HepG2 (cell line): ENCODE results near the gene TSPYL2. TPM values are rescaled to one million over a fixed set of nuclear protein-coding genes. Genes with fewer than 3 reads are reported as not detected.

Source experiments
- ATAC-seq: fragments of 200-7000 bp; cut with Tn5 transposase; 3 replicates; pipeline ENCODE4 v1.9.1; 2020; ENCODE audit warnings: mild to moderate bottlenecking, moderate library complexity
- BruUV-seq: library from RNA; stranded (reverse); fragments of 400-500 nt; replicated peaks from 2 replicates; lab custom pipeline; 2021; lab: Mats Ljungman, UMichigan
- CTCF ChIA-PET: fragments of 300-600 bp; formaldehyde crosslinking; extraction: SDS; loops from one replicate; lab custom pipeline; 2021; ENCODE audit warnings: low total read pairs, inconsistent platforms, low intra/inter-chr PET ratio; lab: Yijun Ruan, JAX
- POLR2A ChIA-PET: fragments of 350-600 bp; sonication (Branson Sonifier 250); formaldehyde crosslinking; loops from one replicate; lab custom pipeline; 2020; ENCODE audit warnings: antibody characterized with exemption, inconsistent platforms; lab: Yijun Ruan, JAX
- DNase-seq: peaks from one replicate; pipeline ENCODE4 v3.0.0-alpha.2; 2015; ENCODE audit warnings: low spot score
- FAIRE-seq: peaks from 3 replicates; lab custom pipeline; 2011; peaks lifted over from hg19 to GRCh38; lab: Jason Lieb, UNC
- H2AFZ ChIP-seq: one replicate; pipeline ENCODE4 v1.6.1; 2011; ENCODE audit warnings: low read length, inconsistent platforms
- H3K27ac ChIP-seq: fragments of 300-600 bp; 3 replicates; pipeline ENCODE4 v1.8.0; 2011; ENCODE audit warnings: mixed run types, mild to moderate bottlenecking, mixed read lengths, low read length, inconsistent platforms; ENCODE audit not compliant: insufficient read depth; ENCODE audit errors: extremely low read length
- H3K27me3 ChIP-seq, 2 experiments: fragments of 200-600 bp in 1 of 2; 2 replicates in 1 of 2; 3 replicates in 1 of 2; pipeline versions ENCODE4 v1.6.0 to v1.8.0; 2011; ENCODE audit warnings: low read length in 2 of 2, mild to moderate bottlenecking in 2 of 2, moderate library complexity in 2 of 2, inconsistent platforms in 1 of 2; ENCODE audit not compliant: insufficient read depth in 2 of 2, control insufficient read depth in 1 of 2
- H3K36me3 ChIP-seq, 2 experiments: fragments of 200-600 bp in 1 of 2; replicated peaks in 1 of 2; 2 replicates in 1 of 2; 3 replicates in 1 of 2; pipeline versions ENCODE4 v1.5.1 to v1.8.0; 2011; ENCODE audit warnings: low read length in 2 of 2, inconsistent platforms in 1 of 2; ENCODE audit not compliant: insufficient read depth in 2 of 2, control insufficient read depth in 1 of 2
- H3K4me1 ChIP-seq: 2 replicates; pipeline ENCODE4 v1.5.1; 2012; ENCODE audit warnings: low read length, inconsistent platforms; ENCODE audit not compliant: insufficient read depth
- H3K4me2 ChIP-seq: 2 replicates; pipeline ENCODE4 v1.6.0; 2011; ENCODE audit warnings: low read depth, low read length, inconsistent platforms
- H3K4me3 ChIP-seq, 3 experiments: fragments of 200-600 bp in 1 of 3; sonication (generic), shearing (Covaris generic) in 1 of 3; replicated peaks in 1 of 3; 2 replicates each; pipeline ENCODE4 v1.5.1; 2011 to 2016; ENCODE audit warnings: low read length in 3 of 3, inconsistent platforms in 2 of 3, low read depth in 2 of 3, mild to moderate bottlenecking in 2 of 3, control low read depth in 1 of 3, mixed read lengths in 1 of 3; ENCODE audit not compliant: insufficient read depth in 1 of 3
- H3K79me2 ChIP-seq: one replicate; pipeline ENCODE4 v1.6.1; 2011; ENCODE audit warnings: low read length, inconsistent platforms; ENCODE audit not compliant: insufficient read depth
- H3K9ac ChIP-seq: 2 replicates; pipeline ENCODE4 v1.6.0; 2011; ENCODE audit warnings: mild to moderate bottlenecking, low read depth, low read length, inconsistent platforms; ENCODE audit not compliant: insufficient read depth
- H3K9me3 ChIP-seq: 2 replicates; pipeline ENCODE4 v1.5.1; 2012; ENCODE audit warnings: mild to moderate bottlenecking, low read length
- H4K20me1 ChIP-seq: 2 replicates; pipeline ENCODE4 v1.6.0; 2011; ENCODE audit warnings: inconsistent platforms, mild to moderate bottlenecking, low read length, moderate library complexity; ENCODE audit not compliant: insufficient read depth
- GLI4 ChIP-seq: sonication (generic); formaldehyde crosslinking; IDR thresholded peaks from 2 replicates; pipeline ENCODE4 v1.5.1; 2020; ENCODE audit warnings: missing genetic modification reagents, mild to moderate bottlenecking, moderate library complexity, borderline replicate concordance
- HCFC1 ChIP-seq: fragments of 150-350 bp; IDR thresholded peaks from 2 replicates; pipeline ENCODE4 v1.6.1; 2014; ENCODE audit warnings: low read depth, low read length
- HNF1A ChIP-seq, 2 experiments: sonication (generic) in 1 of 2; formaldehyde crosslinking in 1 of 2; IDR thresholded peaks; 2 replicates each; pipeline versions ENCODE4 v1.4.0 to v1.6.1; 2016 to 2020; ENCODE audit warnings: borderline replicate concordance in 1 of 2, low read depth in 1 of 2, mild to moderate bottlenecking in 1 of 2, missing genetic modification reagents in 1 of 2
- NFATC3 ChIP-seq: sonication (generic); formaldehyde crosslinking; IDR thresholded peaks from 2 replicates; pipeline ENCODE4 v1.5.1; 2020; ENCODE audit warnings: mild to moderate bottlenecking, missing genetic modification reagents
- THRA ChIP-seq: sonication (generic); formaldehyde crosslinking; IDR thresholded peaks from 2 replicates; pipeline ENCODE4 v1.4.0; 2020; ENCODE audit warnings: missing genetic modification reagents, borderline replicate concordance
- ZBTB3 ChIP-seq: sonication (generic); formaldehyde crosslinking; IDR thresholded peaks from 2 replicates; pipeline ENCODE4 v1.4.0; 2020; ENCODE audit warnings: low read depth, mild to moderate bottlenecking, moderate library complexity, missing genetic modification reagents, borderline replicate concordance
- ZNF256 ChIP-seq: sonication (generic); formaldehyde crosslinking; conservative IDR thresholded peaks from 2 replicates; pipeline ENCODE4 v1.4.0; 2020; ENCODE audit warnings: missing genetic modification reagents
- ZNF607 ChIP-seq: sonication (generic); formaldehyde crosslinking; IDR thresholded peaks from 2 replicates; pipeline ENCODE4 v1.5.1; 2020; ENCODE audit warnings: missing genetic modification reagents, mild to moderate bottlenecking, borderline replicate concordance
- ZSCAN22 ChIP-seq: sonication (generic); formaldehyde crosslinking; IDR thresholded peaks from 2 replicates; pipeline ENCODE4 v1.4.0; 2020; ENCODE audit warnings: mild to moderate bottlenecking, missing genetic modification reagents
- WGBS: methylation state at CpG from one replicate; pipeline ENCODE4 v1.1.6; 2017; ENCODE audit warnings: low lambda C conversion rate; 5-methylcytosine and 5-hydroxymethylcytosine counted together
- in situ Hi-C: cut with HindIII; loops from 2 replicates; pipeline ENCODE4 v1.10.0; 2017; ENCODE audit warnings: low pct_unique_long_range_greater_than_20kb; ENCODE audit not compliant: extremely low pct_ligation_motif_present
- intact Hi-C: fragments of 100-400 bp; cut with micrococcal nuclease; formaldehyde crosslinking; loops from one replicate; pipeline ENCODE4 v1.10.0; 2022; ENCODE audit not compliant: unreplicated experiment
- polyA plus RNA-seq, 8 experiments: library from polyadenylated mRNA; depleted of rRNA in 3 of 8; stranded (reverse) in 7 of 8; unstranded in 1 of 8; fragments of >200 nt; fragmentation: Illumina TruSeq in 4 of 8; extraction: Trizol in 4 of 8; gene quantifications; 2 replicates each; pipeline versions ENCODE4 v1.2.1 to v1.2.3, GENCODE V29; 2011 to 2016; ENCODE audit warnings: low read depth in 4 of 8, missing spikeins in 1 of 8, mixed read lengths in 1 of 8; ENCODE audit not compliant: insufficient read depth in 1 of 8
- total RNA-seq, 5 experiments: library from RNA; depleted of rRNA; stranded (reverse); fragments of >200 nt; fragmentation: Illumina TruSeq; extraction: Trizol; gene quantifications; 2 replicates each; pipeline ENCODE4 v1.2.3, GENCODE V29; 2016; ENCODE audit warnings: low read depth in 1 of 5
- TF ChIP-seq, protein P1 (sequence below): sonication (generic); formaldehyde crosslinking; IDR thresholded peaks from 2 replicates; pipeline ENCODE4 v1.4.0; 2020; ENCODE audit warnings: mild to moderate bottlenecking, missing genetic modification reagents

Gene TSPYL2
- total and polyA plus RNA-seq, 2 of the 13 experiments (the other 11 are each of a cell fraction or from before 2014, with no cell fraction given): 10.1 to 15.5 TPM

DNA sequence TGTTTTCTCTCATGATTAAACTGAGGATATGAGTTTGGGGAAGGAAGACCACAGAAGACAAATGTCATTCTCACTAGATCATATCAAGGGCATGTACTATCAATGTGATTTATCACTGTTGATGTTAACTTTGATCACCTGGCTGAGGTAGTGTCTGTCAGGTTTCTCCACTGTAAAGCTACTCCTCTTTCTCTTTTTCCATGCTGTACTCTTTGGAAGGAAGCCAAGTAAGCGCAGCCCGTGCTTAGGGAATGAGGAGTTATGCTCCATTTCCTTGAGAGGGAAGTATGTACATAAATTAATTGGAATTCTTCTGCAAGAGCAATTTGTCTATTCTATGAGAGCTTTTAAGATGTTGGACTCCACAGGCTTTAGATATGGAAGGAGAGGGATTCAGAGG is 7.8 kb downstream of the TSPYL2 start:
- Histone ChIP-seq H4K20me1 (no peaks in the 10 kb centered on the region), H3K27me3 (no peaks in the 10 kb centered on the region; a peak in 1 of 5 replicates), H3K79me2 (peaks cover 4% of the 10 kb centered on the region), H3K4me3 (no peak overlapping the region), H3K4me2 (no peak overlapping the region), H3K9ac (no peak overlapping the region), H3K36me3 (peaks cover 0 to 3% of the 10 kb centered on the region in 2 experiments; a peak in 2 of 5 replicates), H2AFZ (no peak overlapping the region), H3K9me3 (no peaks in the 10 kb centered on the region), H3K4me1 (0 out of 2 replicates have a peak, but pooled peaks cover under 1% of the 10 kb centered on the region), H3K27ac (no peak overlapping the region)
- no peak for ATAC-seq
- 90% methylated on average over 2 of the region's 2 CpGs for WGBS
- intact Hi-C loops: loop anchor here (1.0 kb wide), 1 partner anchor 19 kb away; no protein-coding TSS in a partner anchor
- CTCF ChIA-PET: interaction anchor here (0.8 kb wide), 1 partner anchor 18 kb away, joined by 4 read pairs; no protein-coding TSS in a partner anchor
- TF ChIP-seq GLI4 (CRISPR knock-in tag) (no peak), HCFC1 (no peak), NFATC3 (CRISPR knock-in tag) (no peak), ZBTB3 (CRISPR knock-in tag) (no peak)
- in situ Hi-C loops: no loop called here
- FAIRE-seq: no peak
- no peak for DNase-seq
- BruUV-seq: no TSS peak
- POLR2A ChIA-PET: no interaction called here

GRCh38 chrX:53091354-53091753 is 9.2 kb downstream of the TSPYL2 start:
- 0 out of 2 replicates have a peak, but pooled peaks cover 5% of the 10 kb centered on the region for H3K4me1 ChIP-seq
- no TSS peak for BruUV-seq
- CTCF ChIA-PET: no interaction called here
- no peaks in the 10 kb centered on the region; a peak in 1 of 5 replicates for H3K27me3 ChIP-seq
- no peaks in the 10 kb centered on the region for H3K36me3 ChIP-seq
- no peak for DNase-seq
- H3K79me2 ChIP-seq: peaks cover 10% of the 10 kb centered on the region
- H4K20me1 ChIP-seq: no peaks in the 10 kb centered on the region
- in situ Hi-C loops: no loop called here
- H2AFZ ChIP-seq: no peak overlapping the region
- intact Hi-C loops: no loop called here
- H3K9me3 ChIP-seq: no peaks in the 10 kb centered on the region
- no peak for FAIRE-seq
- 0% methylated on average over 1 of the region's 2 CpGs for WGBS
- H3K9ac ChIP-seq: no peak overlapping the region
- H3K27ac ChIP-seq: no peak overlapping the region
- ATAC-seq: no peak
- POLR2A ChIA-PET: no interaction called here
- no peak overlapping the region for H3K4me3 ChIP-seq
- H3K4me2 ChIP-seq: no peak overlapping the region
- TF ChIP-seq HNF1A (IDR thresholded peaks at IDR 0.05; ENCODE audit: low read depth) (no peak), HNF1A (CRISPR knock-in tag; IDR thresholded peaks at IDR 0.05; ENCODE audit: borderline replicate concordance) (no peak), THRA (CRISPR knock-in tag) (no peak), ZNF256 (CRISPR knock-in tag) (no peak), ZSCAN22 (CRISPR knock-in tag) (no peak), ZNF607 (CRISPR knock-in tag) (no peak)
- TF ChIP-seq, protein P1, sequence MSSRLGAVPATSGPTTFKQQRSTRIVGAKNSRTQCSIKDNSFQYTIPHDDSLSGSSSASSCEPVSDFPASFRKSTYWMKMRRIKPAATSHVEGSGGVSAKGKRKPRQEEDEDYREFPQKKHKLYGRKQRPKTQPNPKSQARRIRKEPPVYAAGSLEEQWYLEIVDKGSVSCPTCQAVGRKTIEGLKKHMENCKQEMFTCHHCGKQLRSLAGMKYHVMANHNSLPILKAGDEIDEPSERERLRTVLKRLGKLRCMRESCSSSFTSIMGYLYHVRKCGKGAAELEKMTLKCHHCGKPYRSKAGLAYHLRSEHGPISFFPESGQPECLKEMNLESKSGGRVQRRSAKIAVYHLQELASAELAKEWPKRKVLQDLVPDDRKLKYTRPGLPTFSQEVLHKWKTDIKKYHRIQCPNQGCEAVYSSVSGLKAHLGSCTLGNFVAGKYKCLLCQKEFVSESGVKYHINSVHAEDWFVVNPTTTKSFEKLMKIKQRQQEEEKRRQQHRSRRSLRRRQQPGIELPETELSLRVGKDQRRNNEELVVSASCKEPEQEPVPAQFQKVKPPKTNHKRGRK (CRISPR knock-in tag): no peak
